Mesodermal cell (in vitro differentiated cells): ENCODE results near the gene ISY1.
"Not testable (repeated sequence)": the region's sequence is repeated elsewhere in the genome, so short reads cannot be mapped to it uniquely, and the experiment has no call there.

ENCODE experiments used
- H3K27ac ChIP-seq: 2 replicates; pipeline ENCODE4 v1.7.0; 2013; ENCODE audit warnings: mild to moderate bottlenecking, low read depth, low read length, moderate library complexity; ENCODE audit not compliant: severe bottlenecking
- H3K36me3 ChIP-seq: 2 replicates; pipeline ENCODE4 v1.7.1; 2013; ENCODE audit warnings: mild to moderate bottlenecking, low read length, moderate library complexity; ENCODE audit not compliant: control insufficient read depth, insufficient read depth
- H3K4me1 ChIP-seq: one replicate; pipeline ENCODE4 v1.7.1; 2013; ENCODE audit warnings: mild to moderate bottlenecking, low read length; ENCODE audit not compliant: insufficient read depth, control insufficient read depth, poor library complexity, severe bottlenecking
- H3K4me3 ChIP-seq: 2 replicates; pipeline ENCODE4 v1.7.0; 2013; ENCODE audit warnings: low read length, control low read depth, mild to moderate bottlenecking; ENCODE audit not compliant: insufficient read depth, poor library complexity, severe bottlenecking; ENCODE audit errors: extremely low read depth
- H3K9me3 ChIP-seq: 2 replicates; pipeline ENCODE4 v1.7.1; 2013; ENCODE audit warnings: mild to moderate bottlenecking, low read length, moderate library complexity; ENCODE audit not compliant: control insufficient read depth
- WGBS, 2 experiments: methylation state at CpG; one replicate each; pipeline ENCODE4 v1.1.5; 2013; ENCODE audit warnings: missing lambda C conversion rate in 2 of 2; ENCODE audit not compliant: insufficient coverage in 2 of 2; 5-methylcytosine and 5-hydroxymethylcytosine counted together

The ISY1 gene

GRCh38 chr3:129185783-129186182 lies 24.9 kb upstream of the ISY1 start:
- Histone ChIP-seq H3K4me1 (peaks cover 4% of the 10 kb centered on the region), H3K4me3 (no peak overlapping the region), H3K36me3 (peaks cover 6% of the 10 kb centered on the region), H3K27ac (no peak overlapping the region), H3K9me3 (no peaks in the 10 kb centered on the region)
- WGBS, 2 experiments = no CpG with 5 or more reads among the region's 3 CpGs

GRCh38 chr3:129184784-129185542 lies 24.1 kb upstream of the ISY1 start:
- WGBS, 2 experiments = 94 to 97% methylated on average over 10 to 11 of the region's 20 CpGs
- not testable (repeated sequence) for H3K27ac ChIP-seq, H3K9me3 ChIP-seq
- H3K4me1 ChIP-seq = peaks cover 11% of the 10 kb centered on the region
- peaks cover 13% of the 10 kb centered on the region for H3K36me3 ChIP-seq
- H3K4me3 ChIP-seq = peak overlapping the region; percentile 76

GRCh38 chr3:129184396-129184657 lies 23.5 kb upstream of the ISY1 start:
- H3K4me1 ChIP-seq = peaks cover 14% of the 10 kb centered on the region
- peaks cover 18% of the 10 kb centered on the region for H3K36me3 ChIP-seq
- no peaks in the 10 kb centered on the region for H3K9me3 ChIP-seq
- H3K27ac ChIP-seq = peak overlapping the region; percentile 95
- WGBS, 2 experiments = 17 to 23% methylated on average over 5 of the region's 5 CpGs
- H3K4me3 ChIP-seq = peak overlapping the region; percentile 76

GRCh38 chr3:129183569-129184395 lies 22.9 kb upstream of the ISY1 start, which contains the start of gene CNBP:
CNBP (minus strand) TSS chr3:129183896; CDS start chr3:129171757, 12,139 bp downstream.
- H3K36me3 ChIP-seq = peaks cover 24% of the 10 kb centered on the region
- peak within 1 kb of the TSS; percentile 95 for H3K27ac ChIP-seq
- 0% methylated on average over 52 to 68 of the region's 83 CpGs for WGBS, 2 experiments
- peaks cover 14% of the 10 kb centered on the region for H3K4me1 ChIP-seq
- H3K9me3 ChIP-seq = no peaks in the 10 kb centered on the region
- H3K4me3 ChIP-seq = peak within 1 kb of the TSS; percentile 76

GRCh38 chr3:129182390-129183185 lies 21.7 kb upstream of the ISY1 start:
- WGBS, 2 experiments = 0 to 1% methylated on average over 14 of the region's 24 CpGs
- Histone ChIP-seq H3K27ac (peak overlapping the region; percentile 95), H3K9me3 (no peaks in the 10 kb centered on the region), H3K4me1 (peaks cover 14% of the 10 kb centered on the region), H3K4me3 (peak overlapping the region; percentile 76), H3K36me3 (peaks cover 35% of the 10 kb centered on the region)

GRCh38 chr3:129181819-129182218 lies 21.0 kb upstream of the ISY1 start:
- Histone ChIP-seq H3K9me3 (no peaks in the 10 kb centered on the region), H3K27ac (no peak overlapping the region), H3K4me1 (peaks cover 14% of the 10 kb centered on the region), H3K4me3 (peak overlapping the region; percentile 76), H3K36me3 (peaks cover 42% of the 10 kb centered on the region)
- WGBS, 2 experiments = no CpG with 5 or more reads among the region's 3 CpGs

GRCh38 chr3:129180461-129180860 lies 19.6 kb upstream of the ISY1 start:
- H3K4me3 ChIP-seq = no peak overlapping the region
- H3K9me3 ChIP-seq = no peaks in the 10 kb centered on the region
- H3K27ac ChIP-seq = no peak overlapping the region
- peaks cover 56% of the 10 kb centered on the region for H3K36me3 ChIP-seq
- H3K4me1 ChIP-seq = peaks cover 14% of the 10 kb centered on the region
- 100% methylated on average over 1 of the region's 1 CpG; no CpG with 5 or more reads in 1 of the 2 experiments for WGBS, 2 experiments

GRCh38 chr3:129176051-129176450 lies 15.2 kb upstream of the ISY1 start:
- 100% methylated on average over 1 of the region's 1 CpG for WGBS, 2 experiments
- H3K4me3 ChIP-seq = no peak overlapping the region
- peaks cover 10% of the 10 kb centered on the region for H3K4me1 ChIP-seq
- no peak overlapping the region for H3K27ac ChIP-seq
- H3K36me3 ChIP-seq = peaks cover 80% of the 10 kb centered on the region
- H3K9me3 ChIP-seq = no peaks in the 10 kb centered on the region

- Histone ChIP-seq H3K36me3 (peaks cover 81% of the 10 kb centered on the region), H3K4me1 (no peaks in the 10 kb centered on the region), H3K9me3 (no peaks in the 10 kb centered on the region), H3K27ac (no peak overlapping the region), H3K4me3 (no peak overlapping the region)
- 100% methylated on average over 1 to 2 of the region's 4 CpGs for WGBS, 2 experiments
Observed at GRCh38 chr3:129173725-129174124, 12.9 kb upstream of the ISY1 start.

- Histone ChIP-seq H3K4me3 (no peak overlapping the region), H3K36me3 (peaks cover 81% of the 10 kb centered on the region), H3K4me1 (no peaks in the 10 kb centered on the region), H3K9me3 (no peaks in the 10 kb centered on the region), H3K27ac (no peak overlapping the region)
- whole genome bisulfite sequencing, 2 experiments = no CpG with 5 or more reads among the region's 2 CpGs
Observed at GRCh38 chr3:129173206-129173605, 12.3 kb upstream of the ISY1 start.
